ENCODE data around the gene CBLC.

DNA sequence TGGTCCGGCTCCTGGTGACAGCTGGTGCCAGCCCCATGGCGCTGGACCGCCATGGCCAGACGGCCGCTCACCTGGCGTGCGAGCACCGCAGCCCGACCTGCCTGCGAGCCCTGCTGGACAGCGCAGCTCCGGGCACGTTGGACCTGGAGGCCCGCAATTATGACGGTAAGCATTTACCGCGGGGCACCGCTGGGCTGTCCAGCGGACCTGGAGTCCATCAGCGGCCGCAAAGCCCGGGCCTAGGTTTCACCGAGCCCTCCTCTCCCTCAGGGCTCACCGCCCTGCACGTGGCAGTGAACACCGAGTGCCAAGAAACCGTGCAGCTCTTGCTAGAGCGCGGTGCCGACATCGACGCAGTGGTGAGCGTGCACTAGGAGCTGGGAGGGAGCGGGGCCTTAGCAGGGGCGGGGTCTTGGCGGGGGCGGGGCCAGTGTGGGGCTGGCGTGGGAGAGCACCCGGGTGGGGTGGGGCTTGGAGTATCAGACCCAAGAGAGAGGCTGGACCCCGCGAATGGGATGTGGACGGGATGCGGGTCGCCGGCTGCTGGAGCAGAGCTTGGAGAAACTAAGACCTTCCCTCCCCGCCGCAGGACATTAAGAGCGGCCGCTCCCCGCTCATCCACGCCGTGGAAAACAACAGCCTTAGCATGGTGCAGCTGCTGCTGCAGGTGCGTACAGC, 20.5 kb upstream of the CBLC start:
- TF ChIP-seq ZBTB7A (tag by site-specific recombination; IDR thresholded peaks at IDR 0.05; ENCODE audit: low read depth): no peak
- TF ChIP-seq KLF10 (tag by site-specific recombination; IDR thresholded peaks at IDR 0.05): no peak
- TF ChIP-seq, protein P1, sequence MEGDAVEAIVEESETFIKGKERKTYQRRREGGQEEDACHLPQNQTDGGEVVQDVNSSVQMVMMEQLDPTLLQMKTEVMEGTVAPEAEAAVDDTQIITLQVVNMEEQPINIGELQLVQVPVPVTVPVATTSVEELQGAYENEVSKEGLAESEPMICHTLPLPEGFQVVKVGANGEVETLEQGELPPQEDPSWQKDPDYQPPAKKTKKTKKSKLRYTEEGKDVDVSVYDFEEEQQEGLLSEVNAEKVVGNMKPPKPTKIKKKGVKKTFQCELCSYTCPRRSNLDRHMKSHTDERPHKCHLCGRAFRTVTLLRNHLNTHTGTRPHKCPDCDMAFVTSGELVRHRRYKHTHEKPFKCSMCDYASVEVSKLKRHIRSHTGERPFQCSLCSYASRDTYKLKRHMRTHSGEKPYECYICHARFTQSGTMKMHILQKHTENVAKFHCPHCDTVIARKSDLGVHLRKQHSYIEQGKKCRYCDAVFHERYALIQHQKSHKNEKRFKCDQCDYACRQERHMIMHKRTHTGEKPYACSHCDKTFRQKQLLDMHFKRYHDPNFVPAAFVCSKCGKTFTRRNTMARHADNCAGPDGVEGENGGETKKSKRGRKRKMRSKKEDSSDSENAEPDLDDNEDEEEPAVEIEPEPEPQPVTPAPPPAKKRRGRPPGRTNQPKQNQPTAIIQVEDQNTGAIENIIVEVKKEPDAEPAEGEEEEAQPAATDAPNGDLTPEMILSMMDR (tag by site-specific recombination; IDR thresholded peaks at IDR 0.05): no peak
- TF ChIP-seq ZFP69B (tag by site-specific recombination; IDR thresholded peaks at IDR 0.05): no peak
- TF ChIP-seq ZNF530 (tag by site-specific recombination; IDR thresholded peaks at IDR 0.05; ENCODE audit: low read depth): no peak
- TF ChIP-seq, protein P2, sequence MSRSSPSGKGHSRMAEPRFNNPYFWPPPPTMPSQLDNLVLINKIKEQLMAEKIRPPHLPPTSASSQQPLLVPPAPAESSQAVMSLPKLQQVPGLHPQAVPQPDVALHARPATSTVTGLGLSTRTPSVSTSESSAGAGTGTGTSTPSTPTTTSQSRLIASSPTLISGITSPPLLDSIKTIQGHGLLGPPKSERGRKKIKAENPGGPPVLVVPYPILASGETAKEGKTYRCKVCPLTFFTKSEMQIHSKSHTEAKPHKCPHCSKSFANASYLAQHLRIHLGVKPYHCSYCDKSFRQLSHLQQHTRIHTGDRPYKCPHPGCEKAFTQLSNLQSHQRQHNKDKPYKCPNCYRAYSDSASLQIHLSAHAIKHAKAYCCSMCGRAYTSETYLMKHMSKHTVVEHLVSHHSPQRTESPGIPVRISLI (tag by site-specific recombination; IDR thresholded peaks at IDR 0.05): no peak
- TF ChIP-seq, protein P3, sequence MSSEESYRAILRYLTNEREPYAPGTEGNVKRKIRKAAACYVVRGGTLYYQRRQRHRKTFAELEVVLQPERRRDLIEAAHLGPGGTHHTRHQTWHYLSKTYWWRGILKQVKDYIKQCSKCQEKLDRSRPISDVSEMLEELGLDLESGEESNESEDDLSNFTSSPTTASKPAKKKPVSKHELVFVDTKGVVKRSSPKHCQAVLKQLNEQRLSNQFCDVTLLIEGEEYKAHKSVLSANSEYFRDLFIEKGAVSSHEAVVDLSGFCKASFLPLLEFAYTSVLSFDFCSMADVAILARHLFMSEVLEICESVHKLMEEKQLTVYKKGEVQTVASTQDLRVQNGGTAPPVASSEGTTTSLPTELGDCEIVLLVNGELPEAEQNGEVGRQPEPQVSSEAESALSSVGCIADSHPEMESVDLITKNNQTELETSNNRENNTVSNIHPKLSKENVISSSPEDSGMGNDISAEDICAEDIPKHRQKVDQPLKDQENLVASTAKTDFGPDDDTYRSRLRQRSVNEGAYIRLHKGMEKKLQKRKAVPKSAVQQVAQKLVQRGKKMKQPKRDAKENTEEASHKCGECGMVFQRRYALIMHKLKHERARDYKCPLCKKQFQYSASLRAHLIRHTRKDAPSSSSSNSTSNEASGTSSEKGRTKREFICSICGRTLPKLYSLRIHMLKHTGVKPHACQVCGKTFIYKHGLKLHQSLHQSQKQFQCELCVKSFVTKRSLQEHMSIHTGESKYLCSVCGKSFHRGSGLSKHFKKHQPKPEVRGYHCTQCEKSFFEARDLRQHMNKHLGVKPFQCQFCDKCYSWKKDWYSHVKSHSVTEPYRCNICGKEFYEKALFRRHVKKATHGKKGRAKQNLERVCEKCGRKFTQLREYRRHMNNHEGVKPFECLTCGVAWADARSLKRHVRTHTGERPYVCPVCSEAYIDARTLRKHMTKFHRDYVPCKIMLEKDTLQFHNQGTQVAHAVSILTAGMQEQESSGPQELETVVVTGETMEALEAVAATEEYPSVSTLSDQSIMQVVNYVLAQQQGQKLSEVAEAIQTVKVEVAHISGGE (tag by site-specific recombination; conservative IDR thresholded peaks at IDR 0.05; ENCODE audit: low read depth): no peak
- no peak for TF ChIP-seq ZNF707 (tag by site-specific recombination; IDR thresholded peaks at IDR 0.05)
- TF ChIP-seq ZNF610 (tag by site-specific recombination; IDR thresholded peaks at IDR 0.05; ENCODE audit: borderline replicate concordance): no peak
